ENCODE measurements around the gene MAGI2.

The MAGI2 gene

DNA sequence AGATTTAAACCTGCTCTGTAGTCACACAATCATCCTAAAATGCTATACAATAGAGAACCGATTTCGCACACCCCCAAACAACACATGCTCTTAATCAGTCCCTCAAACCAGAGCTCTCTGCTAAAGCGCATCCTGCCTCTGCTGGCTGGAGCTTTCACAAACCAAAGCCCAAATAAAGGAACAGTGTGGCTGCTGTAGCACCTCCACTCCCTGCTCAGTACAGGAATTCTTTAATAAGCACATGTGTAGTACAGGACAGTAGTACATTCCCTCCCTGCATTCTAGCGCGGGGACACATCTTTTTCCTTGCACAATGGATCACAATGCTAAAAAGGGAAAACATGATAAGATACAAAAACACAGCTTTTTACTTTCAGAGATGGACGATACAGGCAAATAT, 684.6 kb downstream of the MAGI2 start:
- DNase-seq, result peak; percentile 45

DNA sequence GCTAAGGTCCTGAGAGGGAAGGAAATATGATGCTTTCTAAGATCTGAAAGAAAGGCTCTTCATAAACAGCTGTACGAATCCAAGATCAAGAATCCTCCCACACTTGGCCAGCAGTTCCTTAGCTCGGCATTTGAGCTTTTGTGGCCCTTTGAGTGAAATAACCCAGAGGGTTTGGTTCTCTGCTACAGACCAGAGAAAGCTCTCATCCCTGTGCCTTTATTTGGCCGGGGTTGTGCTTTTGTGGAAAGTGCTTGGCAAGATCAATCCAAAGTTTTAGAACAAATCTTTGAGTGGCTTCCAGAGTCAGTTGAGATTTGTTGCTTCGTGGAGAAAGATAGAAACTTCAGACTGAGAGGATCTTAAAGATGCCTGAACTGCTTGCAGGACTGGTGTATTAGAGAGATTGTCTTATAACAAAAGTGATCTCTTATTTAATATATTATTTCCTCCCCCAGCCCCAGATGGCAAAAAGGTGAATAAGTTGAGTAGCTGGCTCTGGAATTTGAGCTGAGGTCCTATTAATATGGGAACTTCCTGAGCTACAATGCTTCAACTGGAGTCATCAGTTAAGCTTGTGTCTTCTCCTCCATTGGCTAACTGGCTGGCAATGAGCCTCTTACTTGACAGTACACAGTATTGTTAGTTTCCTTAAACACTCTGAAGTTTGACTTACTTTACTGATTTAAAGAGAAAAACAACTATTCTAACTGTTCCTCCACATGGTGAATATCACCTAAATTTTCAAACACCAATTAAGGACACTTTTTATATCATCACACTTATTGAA, 687.3 kb downstream of the MAGI2 start:
- DNase-seq, result no peak

DNA sequence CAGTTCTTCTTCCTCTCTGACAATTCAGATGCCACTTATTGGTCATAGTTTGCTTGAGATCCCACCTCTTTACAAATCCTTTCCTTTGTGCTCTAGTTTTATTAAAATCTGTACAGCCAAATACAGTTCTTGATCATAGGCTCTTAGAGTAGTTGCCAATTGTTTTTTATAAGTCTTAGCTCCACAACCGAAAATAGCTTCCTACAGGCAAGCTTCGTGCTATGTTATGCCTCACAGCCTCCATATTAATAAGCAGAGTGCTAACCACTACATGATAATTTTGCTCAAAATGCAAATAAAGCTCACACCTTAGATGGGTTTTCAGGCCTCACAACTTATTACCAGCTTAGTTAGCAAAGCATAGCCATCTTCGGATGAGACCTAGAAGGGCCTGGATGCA, 688.9 kb downstream of the MAGI2 start:
- no peak for DNase-seq

DNA sequence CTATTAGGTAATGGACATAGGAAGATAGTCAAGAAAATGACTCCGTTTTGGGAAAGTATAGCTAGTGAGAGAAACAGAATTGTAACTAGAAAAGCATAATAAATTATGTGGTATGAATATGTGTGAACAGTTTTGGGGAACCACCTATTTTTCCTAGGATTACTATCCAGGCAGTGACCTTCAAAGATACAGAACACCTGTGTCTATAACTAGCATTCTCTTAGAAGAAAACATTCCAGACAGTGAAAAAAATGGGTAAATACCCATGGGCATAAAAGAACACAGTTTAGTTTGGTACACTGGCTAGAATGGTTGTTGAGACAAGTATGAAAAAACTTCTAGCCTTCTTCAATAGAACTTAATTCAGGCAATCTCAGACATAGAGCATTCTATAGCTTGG, 690.8 kb downstream of the MAGI2 start:
- no peak for DNase-seq

DNA sequence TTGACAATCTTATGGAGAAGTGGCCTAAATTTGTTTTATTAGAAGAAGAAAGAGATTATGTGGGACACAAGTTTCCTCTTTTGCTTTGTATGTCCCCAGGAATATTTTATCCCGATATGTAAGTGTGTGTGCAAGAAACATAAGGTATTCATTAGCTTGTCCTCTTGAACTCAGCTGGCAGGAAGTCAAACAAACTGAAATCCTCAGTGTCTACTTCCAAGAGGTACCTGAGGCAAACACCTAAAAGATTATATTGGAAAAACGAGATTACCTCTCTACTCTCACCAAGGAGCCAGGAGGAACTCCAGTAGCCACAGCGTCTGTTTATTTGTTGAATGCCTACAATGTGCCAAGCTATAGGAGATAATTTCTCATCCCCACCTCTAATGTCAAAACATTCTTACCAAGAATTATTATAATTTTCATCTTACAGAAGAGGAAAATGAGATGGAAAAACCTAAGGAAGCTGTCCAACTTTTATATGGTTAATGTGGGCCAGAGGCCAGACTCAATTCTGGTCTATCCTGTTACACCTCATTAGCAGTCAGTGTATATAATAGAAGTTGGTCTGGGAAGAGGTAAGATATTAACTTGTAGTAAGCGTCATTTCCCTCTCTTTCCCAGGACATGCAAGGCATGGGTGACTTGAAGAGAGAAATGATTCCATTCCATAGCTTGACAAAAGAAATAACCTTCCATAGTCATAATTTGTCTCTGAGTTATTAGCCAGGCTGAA, 692.7 kb downstream of the MAGI2 start:
- no peak for DNase-seq

DNA sequence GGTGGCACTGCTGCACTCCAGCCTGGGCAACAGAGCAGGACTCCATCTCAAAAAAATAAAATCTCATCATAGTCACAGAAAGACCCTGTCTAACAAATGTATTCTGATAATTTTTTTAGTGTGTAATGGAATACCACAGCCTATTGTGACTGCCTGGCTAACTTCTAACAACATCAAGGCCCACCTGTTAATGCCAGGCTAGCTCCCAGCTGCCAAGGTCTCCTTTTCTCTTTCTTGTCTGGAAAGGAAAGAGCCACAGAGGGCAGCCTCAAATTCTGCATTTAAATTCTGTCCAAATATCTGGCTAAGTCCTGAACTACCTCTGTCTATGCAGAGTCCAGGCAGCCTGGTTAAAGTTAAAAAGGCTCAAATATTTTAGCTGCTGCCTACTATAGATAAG, 700.9 kb downstream of the MAGI2 start:
- no peak for DNase-seq

DNA sequence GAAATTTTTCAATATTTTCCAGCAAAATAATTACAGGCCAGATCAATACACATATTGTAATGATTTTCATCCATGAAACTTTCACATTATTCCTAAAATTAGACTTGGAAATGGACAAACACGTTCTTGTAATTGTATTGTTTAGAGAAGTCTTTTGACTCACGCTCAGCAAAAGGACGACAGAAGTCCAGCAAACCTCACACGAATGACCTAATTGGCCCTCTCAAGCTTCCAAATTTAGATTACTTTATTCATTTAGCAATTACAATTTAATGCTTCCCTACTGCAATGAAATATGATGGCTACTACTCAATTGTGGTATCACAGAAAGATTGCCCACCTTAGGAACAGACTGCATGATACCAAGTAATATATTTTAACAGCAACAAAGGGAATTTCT, 702.2 kb downstream of the MAGI2 start:
- no peak for DNase-seq

DNA sequence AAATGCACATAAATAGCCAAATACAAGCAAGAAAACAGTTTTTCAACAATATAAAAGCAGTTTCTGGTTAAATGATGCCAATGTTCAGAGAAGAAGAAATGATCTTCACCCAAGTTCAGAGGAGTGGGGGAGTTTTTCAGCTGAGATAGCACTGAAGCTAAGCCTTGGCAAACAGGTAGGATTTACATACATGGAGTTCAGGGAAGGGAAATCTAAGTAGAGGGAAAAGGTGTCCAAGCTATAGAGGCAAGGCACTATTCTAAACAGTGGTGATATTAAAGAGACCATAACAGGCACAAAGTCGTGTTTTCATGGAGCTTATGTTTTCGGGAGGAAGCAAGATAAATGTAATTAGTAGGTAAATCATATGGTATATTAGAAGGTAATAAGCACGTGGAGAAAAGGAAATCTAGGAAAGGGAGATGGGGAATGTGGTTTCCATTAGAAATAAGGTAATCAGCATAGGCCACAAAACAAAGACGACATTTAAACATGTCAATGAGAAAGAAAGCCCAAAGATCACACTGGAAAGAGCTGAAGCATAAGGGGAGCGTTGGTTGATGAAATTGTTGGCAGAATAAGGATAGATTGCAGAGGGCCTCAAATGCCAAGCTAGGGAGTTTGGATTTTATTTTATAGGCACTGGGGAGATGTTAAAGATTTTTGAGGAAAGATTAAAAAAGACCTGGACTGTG, 704.3 kb downstream of the MAGI2 start:
- no peak for DNase-seq

DNA sequence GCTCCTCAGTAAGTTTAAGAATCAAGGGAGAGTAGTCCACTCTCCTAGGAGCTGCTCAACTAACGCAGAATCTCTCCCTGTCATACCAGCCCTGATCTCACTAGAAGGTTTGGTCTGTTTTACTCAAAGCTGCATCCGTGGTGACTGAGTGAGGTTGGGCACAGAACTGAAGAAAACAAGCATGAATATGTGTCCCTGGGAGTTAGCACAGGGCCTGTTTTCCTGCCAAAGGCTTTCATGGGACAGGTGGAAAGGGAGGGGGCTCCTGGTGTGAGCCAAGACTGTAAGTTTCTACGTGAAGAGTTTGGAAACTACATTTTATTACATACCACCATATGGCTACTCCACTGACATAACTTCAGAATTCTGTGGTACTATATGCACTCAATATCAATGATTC, 705.9 kb downstream of the MAGI2 start:
- no peak for DNase-seq

DNA sequence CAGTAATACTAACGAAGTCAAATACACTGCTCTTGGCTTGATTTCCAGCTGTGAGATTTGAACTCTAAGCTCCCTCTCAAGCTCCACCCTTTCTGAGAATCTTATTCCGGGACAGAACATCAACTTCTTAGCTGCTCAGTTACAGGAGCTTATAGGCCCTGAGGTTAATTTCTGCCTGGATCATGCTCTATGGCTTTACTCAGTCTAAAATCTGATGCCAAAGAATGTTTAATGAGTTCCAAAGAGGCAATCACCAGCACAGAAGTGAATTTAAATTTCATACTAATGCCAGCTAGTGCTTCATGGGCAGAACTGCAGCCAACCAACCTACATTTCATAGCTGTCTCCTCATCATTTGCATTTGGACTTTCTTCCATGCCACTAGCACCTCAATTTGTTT, 707.2 kb downstream of the MAGI2 start:
- DNase-seq, result no peak

DNA sequence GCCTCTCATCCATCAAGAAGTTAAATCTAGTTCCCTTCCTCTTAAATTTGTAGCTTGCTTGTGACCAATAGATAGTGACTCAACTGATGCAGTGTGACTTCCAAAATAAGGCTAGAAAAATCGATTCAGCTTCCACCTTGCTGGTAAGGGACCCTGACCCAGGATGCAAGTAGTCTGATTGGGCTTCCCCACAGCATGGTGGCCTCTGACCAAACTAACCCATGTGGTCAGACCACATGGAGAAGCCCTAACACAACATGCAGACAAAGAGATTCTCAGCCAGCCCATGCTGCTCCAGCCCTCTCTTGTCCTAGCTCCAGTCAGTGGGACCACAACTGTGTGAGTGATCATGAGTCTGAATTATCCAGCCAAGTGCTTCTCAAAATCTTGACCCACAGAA, 710.8 kb downstream of the MAGI2 start:
- no peak for DNase-seq

DNA sequence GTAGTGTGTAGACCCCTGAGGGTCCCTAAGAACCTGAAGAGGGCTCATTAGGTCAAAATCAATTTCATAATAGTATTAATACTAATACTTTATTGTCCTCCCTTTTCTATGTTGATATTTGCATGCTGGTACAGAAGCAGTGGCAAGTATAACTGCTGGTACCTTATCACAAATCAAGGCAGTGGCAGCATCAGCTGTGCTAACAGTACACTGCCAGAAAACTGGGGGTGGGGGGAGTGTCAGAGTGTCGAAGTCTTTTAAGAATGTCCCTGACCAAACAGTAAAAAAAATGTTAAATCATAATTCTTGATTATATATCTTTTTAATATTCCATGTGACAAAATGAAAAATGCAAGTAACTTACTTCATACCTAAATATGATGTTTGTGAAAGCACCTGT, 716.9 kb downstream of the MAGI2 start:
- DNase-seq, result no peak

DNA sequence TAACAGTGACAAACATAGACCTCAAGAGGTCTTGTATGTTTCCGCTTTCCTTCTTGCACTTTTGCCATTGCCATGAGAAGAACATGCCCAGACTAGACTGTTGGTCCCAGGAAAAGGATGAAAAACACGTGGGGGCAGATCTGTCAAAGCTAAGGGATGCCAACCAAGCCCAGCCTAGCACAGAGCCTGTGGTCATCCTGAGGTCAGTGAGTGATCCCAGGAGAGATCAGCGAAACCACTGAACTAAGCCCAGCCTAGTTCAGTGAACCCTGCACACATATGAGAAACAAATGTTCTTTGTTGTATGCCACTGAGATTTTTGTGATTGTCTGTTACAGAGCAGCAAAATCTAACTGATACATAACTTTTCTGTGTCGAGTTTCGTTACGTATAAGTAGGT, 718.8 kb downstream of the MAGI2 start:
- no peak for DNase-seq

DNA sequence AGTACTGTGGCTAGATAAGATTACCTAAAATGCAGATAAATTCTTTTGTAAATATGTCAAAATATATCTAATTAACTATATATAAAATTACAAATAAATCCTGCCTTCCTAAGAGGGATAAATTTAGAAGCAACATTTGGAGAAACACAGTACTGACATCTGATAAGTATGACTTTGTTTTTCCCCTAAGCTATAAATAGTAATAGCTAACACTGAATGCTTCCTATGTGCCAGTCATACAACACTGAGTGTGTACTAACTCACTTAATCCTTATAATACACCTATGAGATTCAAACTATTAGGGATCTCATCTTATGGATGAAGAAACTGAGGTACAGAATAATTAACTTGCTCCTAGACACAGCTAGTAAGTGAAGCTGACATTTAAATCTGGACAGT, 733.4 kb downstream of the MAGI2 start:
- DNase-seq, result no peak

DNA sequence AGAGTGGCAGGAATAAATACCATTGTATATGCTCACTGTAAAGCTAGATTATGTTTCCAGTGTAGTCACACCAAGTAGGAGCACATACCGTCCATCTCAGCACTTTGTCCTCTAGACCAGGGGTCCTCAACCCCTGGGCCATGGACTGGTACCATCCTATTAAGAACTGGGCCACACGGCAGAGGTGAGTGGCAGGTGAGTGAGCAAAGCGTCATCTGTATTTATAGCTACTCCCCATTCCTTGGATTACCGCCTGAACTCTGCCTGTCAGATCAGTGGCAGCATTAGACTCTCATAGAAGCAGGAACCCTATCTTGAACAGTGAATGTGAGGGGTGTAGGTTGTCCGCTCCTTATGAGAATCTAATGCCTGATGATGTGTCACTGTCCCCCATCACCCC, 735.3 kb downstream of the MAGI2 start:
- no peak for DNase-seq

DNA sequence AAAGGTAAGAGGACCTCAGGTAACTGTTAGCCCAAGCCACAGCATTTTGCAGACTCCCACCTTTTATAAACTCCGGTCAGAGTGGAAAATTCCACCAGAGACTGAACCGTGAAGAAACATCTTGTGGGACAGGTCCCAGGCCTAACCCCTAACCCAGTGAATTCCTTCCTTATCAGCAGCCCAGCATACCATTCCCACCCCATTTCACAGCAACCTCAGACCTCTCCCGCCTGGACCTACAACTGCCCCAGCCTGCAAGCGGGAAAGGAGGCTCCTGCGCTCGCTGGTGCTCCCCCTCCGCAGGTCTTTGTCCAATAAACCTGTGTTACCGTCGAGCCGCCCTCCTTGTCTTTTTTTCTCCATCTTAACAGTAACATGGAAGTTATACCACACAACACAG, 736.6 kb downstream of the MAGI2 start:
- DNase-seq, result no peak

DNA sequence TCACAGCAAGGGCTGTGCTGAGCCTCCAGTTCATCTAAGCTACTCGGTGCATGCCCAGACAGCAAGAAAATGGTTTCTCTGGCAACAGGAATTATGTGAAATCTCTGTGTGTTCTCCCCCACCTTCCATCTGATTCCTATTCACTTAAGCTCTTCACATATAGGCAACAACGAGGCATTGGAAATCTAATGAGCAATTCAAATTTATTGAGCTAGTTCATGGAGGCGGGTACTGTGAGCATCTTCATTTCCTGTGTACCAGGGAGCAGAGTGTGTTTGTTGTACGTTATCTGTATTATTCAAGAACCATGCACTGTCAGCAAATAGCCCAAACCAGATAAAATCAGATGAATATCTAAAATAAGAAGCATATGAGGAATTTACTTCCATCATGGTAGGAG, 739.1 kb downstream of the MAGI2 start:
- peak; percentile 44 for DNase-seq

DNA sequence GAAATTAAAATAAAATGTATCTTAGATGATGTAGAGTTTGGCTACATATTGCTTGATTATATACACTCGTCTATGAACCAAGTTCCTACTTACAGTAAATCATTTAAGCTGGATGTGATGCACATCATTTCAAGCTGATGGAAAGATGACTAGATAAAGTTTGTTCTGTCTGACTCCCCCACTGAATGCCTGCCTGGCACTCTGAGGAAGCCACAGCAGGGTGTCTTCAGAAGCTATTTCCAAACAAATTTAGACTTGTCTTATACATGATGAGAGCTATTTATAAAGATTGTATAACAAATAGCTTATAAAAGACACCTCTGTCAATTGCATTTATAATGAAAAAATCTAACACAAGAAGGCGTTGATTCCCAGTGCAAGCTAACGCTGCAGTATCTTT, 741.4 kb downstream of the MAGI2 start:
- DNase-seq, result no peak

DNA sequence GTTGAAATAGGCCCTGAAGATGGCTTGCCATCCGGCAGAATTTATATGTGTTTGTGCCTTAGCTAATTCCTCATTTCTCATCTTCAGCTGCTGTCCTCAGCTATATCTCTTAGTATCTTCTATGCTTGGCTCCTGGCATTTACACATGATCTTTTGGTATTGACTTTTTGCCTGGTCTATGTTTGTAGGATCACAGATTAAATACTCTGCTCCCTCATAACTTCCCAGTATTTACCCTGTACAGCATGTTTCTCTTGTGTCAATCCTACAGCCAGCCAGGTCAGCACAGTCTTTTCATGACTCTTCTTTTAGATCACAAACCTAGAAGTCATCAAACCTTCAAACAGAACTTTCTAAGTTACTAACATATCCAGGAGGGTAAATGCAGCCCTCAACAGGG, 743.8 kb downstream of the MAGI2 start:
- no peak for DNase-seq

DNA sequence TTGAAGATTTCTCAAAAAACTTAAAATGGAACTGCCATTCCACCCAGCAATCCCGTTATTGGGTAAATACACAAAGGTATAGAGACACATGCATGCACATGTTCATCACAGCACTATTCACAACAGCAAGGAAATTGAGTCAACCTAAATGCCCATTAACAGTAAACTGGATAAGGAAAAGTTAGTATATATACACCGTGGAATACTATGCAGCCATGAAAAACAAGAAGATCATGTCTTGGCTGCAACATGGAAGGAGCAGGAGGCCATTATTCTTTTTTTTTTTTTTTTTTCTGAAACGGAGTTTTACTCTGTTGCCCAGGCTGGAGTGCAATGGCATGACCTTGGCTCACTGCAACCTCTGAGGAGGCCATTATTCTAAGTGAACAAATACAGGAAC, 749.0 kb downstream of the MAGI2 start:
- no peak for DNase-seq

DNA sequence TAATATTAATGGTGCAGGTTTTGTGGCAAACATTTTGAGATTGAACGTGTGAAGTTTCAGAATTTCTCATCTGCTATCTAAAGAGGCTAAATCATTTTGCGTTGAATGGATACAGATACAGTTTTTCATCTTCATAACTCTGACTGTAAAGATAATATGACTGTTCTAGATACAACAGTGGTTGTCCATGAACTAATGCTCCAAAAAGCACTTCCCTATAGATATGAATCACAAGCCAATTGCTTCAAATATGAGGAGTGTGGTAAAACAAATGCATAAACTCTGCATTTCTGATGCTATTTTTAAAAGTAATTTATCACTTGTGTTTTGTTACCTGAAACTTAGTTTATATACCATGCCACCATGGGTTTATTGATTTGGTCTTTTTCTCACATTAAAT, 750.1 kb downstream of the MAGI2 start:
- no peak for DNase-seq

DNA sequence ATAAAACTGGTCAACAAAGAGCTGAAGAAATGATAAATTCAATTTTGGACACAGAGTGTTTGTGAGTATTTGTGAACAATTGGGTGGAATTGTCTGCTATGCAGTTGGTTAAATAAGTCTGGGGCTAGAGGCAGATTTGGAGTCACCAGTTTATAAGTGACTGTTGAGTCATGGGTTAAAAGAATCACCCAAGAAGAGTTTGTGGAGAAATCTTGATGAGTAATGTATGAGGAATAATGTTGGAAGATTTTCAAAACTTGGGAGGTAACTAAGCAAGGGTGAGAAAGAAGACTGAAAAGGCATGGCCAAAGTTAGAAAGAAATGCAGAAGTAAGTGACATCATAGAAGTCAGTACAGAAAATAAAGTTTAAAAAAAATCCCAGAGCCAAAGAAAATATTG, 750.7 kb downstream of the MAGI2 start:
- no peak for DNase-seq

DNA sequence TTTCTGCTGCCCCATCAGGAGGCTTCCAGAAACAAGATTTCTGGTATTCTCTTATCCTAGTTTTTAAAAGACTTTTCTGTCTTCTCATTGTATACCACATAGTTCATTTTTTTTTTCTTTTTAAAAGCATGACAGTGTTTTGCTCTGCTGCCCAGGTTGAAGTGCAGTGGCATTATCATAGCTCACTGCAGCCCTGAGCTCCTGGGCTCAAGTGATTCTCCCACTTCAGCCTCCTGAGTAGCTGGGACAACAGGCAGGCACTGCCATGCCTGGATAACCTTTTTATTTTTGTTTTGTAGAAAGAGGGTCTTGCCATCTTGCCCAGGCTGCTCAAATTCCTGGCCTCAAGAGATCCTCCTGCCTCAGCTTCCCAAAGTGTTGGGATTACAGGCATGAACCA, 757.6 kb downstream of the MAGI2 start:
- no peak for DNase-seq

DNA sequence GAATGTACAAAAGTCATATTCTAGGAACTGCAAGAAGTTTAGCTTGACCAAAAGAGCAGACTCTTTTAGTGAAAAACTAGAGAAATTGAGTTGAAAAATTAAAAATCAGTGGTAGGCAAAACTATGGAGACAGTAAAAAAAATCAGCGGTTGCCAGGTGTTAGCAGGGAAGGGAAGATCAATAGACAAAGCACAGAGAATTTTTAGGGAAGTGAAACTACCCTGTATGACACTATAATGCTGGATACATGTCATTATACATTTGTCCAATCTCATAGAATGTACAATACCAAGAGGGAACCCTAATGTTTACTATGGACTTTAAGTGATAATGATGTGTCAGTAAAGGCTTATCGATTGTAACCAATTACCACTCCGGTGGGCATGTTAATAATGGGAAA, 761.9 kb downstream of the MAGI2 start:
- DNase-seq, result no peak
